GM12864 (cell line): ENCODE data around the gene GPBAR1.

Experiments
- DNase-seq: peaks from one replicate; pipeline ENCODE4 v3.0.0-alpha.2; 2011; ENCODE audit warnings: low read depth
- H3K4me3 ChIP-seq: 2 replicates; pipeline ENCODE4 v1.5.1; 2011; ENCODE audit warnings: mild to moderate bottlenecking, low read depth, low read length, control low read depth
- TF ChIP-seq, protein P1 (sequence below): IDR thresholded peaks from 2 replicates; pipeline ENCODE4 v1.5.1; 2011; ENCODE audit warnings: low read depth, mild to moderate bottlenecking, moderate library complexity, low read length, control low read depth, inconsistent platforms; ENCODE audit errors: missing control alignments

Gene GPBAR1

DNA sequence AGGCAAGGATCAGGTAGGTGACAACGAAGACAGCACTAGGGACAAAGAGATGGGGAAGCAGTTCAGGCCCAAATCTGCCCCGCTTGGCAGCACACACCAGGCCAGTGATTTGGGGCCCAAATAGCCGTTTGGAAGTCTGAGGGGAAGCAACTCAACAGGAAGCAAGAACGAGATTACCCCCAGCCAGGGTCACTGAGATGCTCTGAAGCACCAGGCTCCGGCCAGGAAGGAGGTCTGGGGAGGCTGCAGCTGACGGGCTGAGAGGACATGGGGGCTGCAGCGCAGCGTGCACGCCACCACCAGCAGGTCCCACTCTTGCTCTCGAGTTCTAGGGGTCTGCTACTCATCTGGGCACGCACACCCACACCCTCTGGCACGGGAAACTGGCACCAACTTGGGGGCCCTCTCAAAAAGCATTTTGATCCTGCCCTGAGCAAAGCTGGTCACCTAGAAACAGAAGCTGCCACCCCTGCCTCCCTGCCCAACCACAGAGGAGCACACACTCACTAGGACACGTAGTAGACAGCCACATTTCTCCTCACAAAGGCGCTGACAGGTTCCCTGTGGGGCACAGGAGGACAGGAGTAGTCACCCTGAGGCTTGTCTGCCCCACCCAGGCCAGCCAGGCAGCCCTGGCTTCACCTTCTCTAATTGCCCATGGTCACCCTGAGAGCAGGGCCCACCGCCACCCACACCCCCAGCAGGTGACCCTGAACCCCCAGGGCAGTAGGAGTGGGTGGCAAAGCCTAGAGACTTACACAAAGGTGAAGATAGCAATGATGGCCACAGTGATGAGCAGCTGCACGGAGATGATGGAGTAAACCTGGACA lies 17.9 kb downstream of the GPBAR1 start:
- no peak for DNase-seq
- TF ChIP-seq, protein P1, sequence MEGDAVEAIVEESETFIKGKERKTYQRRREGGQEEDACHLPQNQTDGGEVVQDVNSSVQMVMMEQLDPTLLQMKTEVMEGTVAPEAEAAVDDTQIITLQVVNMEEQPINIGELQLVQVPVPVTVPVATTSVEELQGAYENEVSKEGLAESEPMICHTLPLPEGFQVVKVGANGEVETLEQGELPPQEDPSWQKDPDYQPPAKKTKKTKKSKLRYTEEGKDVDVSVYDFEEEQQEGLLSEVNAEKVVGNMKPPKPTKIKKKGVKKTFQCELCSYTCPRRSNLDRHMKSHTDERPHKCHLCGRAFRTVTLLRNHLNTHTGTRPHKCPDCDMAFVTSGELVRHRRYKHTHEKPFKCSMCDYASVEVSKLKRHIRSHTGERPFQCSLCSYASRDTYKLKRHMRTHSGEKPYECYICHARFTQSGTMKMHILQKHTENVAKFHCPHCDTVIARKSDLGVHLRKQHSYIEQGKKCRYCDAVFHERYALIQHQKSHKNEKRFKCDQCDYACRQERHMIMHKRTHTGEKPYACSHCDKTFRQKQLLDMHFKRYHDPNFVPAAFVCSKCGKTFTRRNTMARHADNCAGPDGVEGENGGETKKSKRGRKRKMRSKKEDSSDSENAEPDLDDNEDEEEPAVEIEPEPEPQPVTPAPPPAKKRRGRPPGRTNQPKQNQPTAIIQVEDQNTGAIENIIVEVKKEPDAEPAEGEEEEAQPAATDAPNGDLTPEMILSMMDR = no peak
- no peak overlapping the region for H3K4me3 ChIP-seq

DNA sequence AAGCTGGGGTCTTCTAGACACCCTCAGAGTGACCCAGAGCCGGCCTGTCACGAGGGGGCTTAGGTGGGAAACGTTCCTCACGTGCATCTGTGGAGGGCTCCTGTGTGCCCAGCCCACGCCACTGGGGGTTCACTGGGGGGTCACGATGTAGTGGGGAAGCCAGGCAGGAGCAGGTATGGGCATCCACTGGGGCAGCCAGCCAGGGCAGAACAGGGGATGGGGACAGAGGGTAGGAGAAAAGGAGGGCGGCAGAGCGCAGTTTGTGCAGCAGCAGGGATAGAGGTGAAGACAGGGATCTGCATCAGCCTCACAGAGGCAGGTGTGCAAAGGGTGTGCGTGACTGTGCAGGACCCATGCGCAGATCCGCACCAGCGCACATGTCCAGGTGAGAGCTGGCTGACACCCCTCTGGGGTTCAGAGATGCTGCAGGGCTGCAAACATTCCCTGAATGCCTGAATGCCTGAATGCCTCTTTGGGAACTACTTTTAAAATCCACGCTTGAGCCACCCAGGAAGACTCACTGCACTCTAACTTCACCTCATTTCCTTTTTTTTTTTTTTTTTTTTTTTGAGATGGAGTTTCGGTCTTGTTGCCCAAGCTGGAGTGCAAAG lies 19.6 kb downstream of the GPBAR1 start:
- H3K4me3 ChIP-seq = no peak overlapping the region
- DNase-seq = no peak
- TF ChIP-seq, protein P1 = no peak

DNA sequence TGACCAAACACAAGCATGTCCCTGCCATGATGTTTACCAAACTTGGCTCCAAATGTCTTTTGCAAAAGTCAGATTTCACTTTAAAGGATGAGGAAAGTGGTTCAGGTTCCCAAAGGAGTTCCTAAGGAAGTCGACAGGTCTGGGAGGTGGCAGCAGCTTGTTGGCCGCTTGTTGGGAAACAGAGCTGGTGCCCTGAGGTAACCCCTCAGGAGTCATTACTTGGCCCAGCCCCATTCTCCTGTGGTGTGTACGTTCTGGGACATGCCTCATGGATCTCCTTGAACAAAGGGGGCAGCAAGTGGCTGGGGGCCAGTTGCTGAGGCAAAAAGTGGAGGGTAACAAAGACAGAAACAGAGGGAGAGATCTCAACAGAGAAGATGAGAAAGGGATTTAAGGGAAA lies 20.6 kb downstream of the GPBAR1 start:
- DNase-seq = no peak
- TF ChIP-seq, protein P1 = no peak
- H3K4me3 ChIP-seq = no peak overlapping the region

DNA sequence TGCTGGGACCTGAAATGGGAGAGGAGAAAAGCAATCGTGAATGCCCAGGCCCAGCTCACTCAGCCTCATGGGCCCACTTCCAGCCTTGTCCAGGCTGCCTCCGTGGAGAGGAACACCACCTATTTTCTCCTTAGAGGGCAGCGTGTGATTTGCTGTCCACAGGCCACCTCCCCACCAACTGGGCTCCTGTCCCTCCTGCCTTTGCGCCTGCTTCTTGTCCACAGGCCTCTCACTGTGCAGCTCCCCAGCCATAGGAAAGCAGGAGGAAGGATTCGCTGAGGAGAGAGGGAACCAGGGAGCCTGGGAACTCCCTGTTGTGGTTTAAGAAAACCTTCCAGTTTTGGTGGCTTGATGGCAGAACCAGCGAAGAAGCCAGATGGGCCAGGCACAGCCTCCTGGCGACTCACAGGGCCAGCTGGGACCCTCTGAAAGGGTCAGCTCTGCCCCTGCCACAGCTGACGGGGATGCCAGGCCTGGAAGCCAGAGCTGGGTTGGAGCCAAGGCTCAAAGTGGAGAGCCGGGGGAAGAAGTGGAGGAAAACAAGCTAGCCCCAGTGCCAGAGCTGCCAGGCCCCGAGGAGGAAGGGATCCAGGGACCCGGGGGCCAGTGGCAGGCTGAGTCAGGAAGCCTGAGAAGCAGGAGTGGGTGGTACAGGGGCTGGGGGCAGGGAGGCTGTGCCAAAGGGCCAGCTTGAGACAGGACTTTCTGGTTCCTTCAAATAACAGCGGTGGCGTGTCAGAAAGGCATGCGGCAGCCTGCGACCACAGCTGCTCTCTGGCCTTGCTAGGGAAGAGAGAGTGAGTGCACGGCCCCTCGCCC lies 21.6 kb downstream of the GPBAR1 start:
- H3K4me3 ChIP-seq = no peak overlapping the region
- DNase-seq = no peak
- TF ChIP-seq, protein P1 = no peak

DNA sequence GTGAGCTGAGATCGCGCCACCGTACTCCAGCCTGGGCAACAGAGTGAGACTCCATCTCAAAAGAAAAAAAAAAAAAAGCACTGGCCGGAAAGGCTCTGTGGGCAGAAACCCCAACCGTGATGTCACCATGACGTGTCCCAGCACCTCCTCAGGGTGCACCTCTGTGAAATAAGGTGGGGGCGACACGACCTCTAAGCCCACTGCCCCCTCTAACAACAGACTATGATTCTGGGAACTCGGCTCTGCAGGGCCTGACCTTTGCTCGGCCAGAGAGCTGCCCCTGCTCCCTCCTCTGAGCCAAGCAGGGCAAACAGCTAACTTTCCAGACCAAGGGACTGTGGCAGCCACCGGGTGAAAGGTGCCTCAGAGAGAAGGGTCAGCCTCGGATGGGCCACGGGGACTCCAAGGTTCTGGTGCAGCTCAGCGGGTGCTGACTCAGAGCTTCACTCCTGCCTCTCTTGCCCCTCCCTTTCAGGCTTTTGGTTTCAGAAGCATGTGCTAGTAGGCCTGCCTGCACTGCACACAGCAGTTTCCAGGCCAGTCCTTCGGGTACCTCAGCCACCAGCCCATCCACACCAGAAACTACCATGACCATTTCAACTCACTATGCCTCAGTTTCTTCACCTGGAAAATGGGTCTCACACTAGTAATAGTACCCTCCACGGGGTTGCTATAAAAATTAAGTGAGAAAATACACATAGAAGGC lies 23.4 kb downstream of the GPBAR1 start:
- peak; percentile 72 for DNase-seq
- TF ChIP-seq, protein P1 = no peak
- peak overlapping the region; percentile 26 for H3K4me3 ChIP-seq

DNA sequence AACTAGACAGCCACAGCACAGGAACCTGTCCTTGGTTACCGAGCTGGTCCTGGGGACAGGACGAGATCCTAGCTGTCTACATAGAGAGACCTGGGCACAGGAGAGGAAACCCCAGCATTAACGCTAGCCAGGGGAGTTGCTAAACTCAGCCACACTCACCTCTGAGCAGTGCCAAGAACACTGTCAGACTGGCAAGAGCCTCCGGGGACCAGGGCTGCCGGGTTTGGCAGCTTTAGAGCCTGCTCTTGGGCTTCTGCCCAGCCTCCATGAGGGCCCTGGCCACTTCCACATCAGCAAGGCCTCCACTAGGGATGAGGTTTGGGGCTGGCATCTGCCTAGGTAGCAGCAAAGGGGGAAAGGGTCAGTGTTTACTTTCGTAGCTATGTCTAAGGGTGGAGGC lies 24.8 kb downstream of the GPBAR1 start:
- TF ChIP-seq, protein P1 = no peak
- peak overlapping the region; percentile 42; the same call in 1 of the 2 replicates for H3K4me3 ChIP-seq
- no peak for DNase-seq
